GM11168 (cell line): ENCODE measurements around the gene TMEM214.

Experiments
- in situ Hi-C: fragments of 300-500 bp; cut with MboI; formaldehyde crosslinking; loops from one replicate; pipeline ENCODE4 v1.12.0; 2022; ENCODE audit warnings: low sequenced_read_pairs; ENCODE audit not compliant: unreplicated experiment

TMEM214 gene

GRCh38 chr2:27033253-27033852 lies 588 bp downstream of the TMEM214 start:
- in situ Hi-C loops: no loop called here

- in situ Hi-C loops: no loop called here
Measured at GRCh38 chr2:27038012-27038411, 5.2 kb downstream of the TMEM214 start.

GRCh38 chr2:27038631-27039339 lies 6.0 kb downstream of the TMEM214 start:
- in situ Hi-C loops: no loop called here

DNA sequence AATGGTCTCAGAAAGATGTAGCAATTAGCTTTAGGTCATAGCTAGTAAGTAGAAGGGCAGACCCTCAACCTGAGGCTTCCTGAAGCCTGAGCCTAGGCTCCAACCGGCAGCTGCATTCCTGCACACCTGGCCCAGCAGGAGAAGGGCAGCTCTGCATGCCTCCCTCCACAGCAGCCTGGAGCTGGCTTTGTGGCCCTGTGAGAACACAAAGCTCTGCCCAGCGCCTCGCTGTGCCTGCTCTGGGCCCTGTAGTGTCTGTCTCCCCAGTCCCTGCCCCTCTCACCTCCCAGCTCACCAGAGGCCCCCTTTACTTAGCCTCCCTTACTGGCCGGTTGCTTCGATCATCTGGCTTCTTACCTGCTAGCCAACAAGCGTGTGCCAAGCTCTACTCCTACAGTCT lies 6.7 kb downstream of the TMEM214 start:
- in situ Hi-C loops: no loop called here

- in situ Hi-C loops: no loop called here
Measured at GRCh38 chr2:27039871-27040270, 7.1 kb downstream of the TMEM214 start.

GRCh38 chr2:27040282-27040681 lies 7.5 kb downstream of the TMEM214 start:
- in situ Hi-C loops: no loop called here

- in situ Hi-C loops: no loop called here
Measured at GRCh38 chr2:27041752-27042151, 9.0 kb downstream of the TMEM214 start.

DNA sequence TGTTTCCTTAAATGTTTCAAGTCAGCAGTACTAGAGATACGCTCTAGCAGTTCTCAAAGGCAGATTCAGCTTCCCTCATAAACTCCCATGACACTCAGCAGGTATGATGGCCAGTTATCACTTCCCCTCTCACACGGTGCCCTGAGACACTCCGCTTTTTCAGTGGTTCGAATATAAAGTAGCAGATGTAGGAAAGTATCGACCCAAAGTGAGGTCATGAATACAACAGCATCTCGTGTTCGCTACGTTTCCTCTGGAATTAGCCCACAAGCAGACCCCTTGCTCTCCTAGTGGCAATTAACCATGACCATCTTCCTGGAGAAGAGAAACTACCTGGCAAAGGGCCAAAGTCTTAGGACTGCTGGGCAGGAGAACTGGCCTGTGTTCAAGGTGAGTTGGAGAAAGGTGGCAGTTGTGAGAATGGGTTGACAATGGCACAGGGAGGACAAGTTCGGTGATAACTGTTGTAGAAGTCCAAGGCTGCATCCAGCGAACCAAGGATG lies 9.4 kb downstream of the TMEM214 start:
- in situ Hi-C loops: no loop called here

- in situ Hi-C loops: no loop called here
Measured at GRCh38 chr2:27042985-27043634, 10.3 kb downstream of the TMEM214 start.

DNA sequence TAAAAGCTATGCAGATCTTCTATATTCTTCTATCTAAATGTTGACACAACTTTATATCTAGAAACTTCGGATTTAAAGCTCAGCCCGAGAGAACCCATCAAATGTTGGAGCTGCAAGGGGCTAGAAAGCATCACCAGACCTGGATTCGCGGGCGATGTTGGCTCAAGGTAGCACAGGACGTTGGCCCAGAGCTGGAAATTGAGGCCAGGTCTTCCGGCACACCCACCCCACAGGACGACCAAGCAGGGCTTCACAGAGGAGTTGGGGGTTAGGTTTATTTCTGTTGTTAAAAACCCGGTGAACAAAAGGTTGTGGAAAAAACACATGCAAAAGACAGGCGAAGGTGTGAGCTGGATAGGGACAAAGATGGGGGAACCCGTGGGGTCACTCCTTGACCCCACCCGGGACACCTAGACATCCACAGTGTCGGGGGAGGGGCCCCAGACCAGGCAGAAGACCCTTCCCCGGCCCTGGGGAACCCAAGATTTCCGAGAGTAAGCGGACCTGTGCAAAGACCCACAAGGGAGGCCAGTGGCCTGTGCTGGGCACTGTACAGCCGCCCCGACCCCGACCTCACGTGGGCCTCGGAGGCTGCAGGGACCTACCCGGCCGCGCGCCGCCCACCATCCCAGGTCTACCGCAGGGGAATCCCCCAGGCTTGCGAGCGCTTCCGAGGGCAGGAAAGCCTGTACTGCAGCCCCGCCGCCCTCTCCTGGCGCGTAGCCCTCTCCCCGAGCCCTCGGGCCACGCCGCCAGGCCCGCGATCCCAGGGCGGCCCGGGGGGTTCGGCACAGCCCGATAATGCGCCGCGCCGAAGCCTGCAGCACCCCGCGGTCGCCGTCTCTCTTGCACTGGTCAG lies 16.9 kb downstream of the TMEM214 start:
- in situ Hi-C loops: no loop called here

GRCh38 chr2:27050281-27050995 lies 17.7 kb downstream of the TMEM214 start:
- in situ Hi-C loops: no loop called here

DNA sequence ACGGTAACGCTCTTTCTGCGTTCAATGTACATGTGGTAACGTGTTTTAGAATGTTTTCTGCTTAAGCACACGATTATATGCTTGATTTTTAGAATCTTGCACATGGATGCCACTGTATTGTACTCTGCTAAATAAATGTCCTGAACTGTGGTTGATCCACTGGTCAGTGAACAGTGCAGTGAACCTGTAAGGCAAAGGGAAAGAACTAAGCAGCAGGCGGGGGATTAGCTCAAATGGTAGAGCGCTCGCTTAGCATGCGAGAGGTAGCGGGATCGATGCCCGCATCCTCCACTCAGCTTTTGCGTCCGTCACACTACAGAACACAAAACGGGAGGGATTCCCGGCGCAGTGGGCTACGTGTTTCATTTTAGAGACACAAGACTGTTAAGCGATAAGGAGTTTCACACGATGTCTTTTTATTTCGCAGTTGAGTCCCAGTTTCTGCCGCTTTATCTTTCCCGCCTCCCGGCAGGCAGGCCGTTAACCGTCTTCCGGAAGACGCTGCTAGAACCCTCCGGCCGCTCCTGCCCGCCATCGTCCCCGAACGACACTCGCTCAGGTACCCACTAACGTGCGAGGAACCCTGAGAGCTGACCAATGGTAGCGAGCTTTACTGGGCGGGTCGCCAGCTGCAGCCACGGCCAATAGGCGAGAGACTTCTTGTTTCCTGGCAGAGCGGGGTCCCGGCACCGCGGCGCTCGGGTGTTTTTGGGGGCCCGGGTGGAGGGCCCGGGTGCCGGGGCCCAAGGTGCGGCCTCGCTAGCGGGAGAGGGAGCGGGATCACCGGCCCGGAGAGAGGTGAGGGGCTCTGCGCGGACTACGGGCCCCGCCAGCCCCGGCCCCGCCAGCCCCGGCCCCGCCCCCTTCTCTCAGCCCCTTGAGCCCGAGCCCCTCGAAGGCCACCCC lies 18.5 kb downstream of the TMEM214 start, which contains the start of gene AGBL5:
Gene AGBL5, plus strand, starts transcription at position 673 of the 906 bp plus-strand sequence. CDS start 1,291 bp downstream, outside the sequence.
- in situ Hi-C loops: no loop called here

DNA sequence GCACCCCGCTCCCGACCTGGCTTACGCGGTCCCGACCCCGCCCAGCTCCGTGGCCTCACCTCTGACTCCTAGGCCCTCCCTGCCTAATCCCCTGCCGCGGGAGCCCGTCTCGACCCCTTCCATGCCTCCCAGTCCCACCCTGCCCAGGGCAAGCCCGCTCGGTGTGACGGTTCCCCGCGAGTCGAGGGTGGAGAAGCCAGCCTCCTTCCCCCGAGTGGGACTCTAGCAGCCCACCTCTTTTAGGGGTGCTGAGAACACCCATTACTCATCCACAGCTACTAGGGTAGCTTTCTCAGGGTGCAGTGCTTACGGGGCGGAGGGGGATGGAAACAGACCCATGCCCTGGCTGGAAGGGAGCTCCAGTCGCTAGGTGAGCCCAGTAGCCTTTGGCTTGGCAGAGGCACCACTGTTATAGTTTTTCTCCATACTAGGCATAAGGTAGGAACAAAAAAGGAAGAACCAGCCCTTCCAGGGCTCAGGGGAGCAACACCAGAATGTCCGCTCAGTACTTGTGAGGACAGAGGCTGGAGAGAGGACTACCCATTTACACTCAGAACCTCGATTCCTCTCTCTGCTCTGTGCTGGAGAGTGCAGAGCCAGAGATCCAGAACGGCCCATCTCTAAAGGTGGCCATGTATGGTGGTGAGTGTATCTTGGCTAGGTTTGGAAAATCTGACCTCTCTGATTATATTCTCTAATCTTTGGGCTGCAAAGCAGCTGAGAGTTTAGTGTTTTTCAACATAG lies 19.3 kb downstream of the TMEM214 start:
- in situ Hi-C loops: no loop called here

DNA sequence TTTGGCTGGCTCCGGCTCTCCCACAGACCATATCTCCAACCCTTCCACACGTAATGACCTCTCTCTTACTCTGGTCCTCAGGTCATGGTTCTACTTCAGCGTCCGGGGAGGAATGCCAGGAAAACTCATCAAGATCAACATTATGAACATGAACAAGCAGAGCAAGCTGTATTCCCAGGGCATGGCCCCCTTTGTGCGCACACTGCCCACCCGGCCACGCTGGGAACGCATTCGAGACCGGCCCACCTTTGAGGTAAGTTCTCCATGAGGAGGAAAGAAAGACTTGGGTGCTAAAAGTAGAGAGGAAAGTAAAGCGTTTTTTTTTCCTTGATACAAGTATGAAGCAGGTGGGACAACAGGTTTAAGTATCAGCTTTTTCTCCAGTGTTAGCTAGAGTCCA lies 20.6 kb downstream of the TMEM214 start:
- in situ Hi-C loops: no loop called here

DNA sequence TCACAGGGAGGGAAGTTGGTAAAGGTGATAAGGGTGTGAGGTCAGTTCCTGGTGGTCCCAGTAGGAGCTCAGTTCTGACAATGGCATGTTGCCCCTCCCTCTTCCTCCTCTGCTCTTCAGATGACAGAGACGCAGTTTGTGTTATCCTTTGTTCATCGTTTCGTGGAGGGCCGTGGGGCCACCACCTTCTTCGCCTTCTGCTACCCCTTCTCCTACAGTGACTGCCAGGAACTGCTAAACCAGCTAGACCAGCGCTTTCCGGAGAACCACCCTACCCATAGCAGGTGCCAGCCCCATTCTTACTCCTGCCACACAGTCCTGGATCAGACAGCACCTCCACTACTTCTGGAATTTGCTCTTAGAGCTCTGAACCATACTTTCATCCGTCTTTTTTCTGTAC lies 21.0 kb downstream of the TMEM214 start:
- in situ Hi-C loops: no loop called here

DNA sequence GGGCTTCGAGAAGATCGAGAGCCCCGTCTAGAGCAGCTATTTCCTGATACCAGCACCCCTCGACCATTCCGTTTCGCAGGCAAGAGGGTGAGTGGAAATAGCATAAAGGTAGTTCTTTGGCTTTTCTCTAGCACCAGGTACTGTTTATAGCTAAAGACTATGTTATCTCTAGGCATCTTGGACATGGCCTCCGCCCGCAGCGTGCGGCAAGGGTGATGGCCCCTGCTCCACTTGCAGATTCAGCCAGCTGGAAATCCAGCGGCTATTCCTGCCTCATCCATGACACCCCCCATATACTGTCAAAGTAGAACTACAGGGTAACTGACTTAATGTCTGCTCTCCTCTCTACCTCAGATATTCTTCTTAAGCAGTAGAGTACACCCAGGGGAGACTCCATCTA lies 22.0 kb downstream of the TMEM214 start:
- in situ Hi-C loops: no loop called here

DNA sequence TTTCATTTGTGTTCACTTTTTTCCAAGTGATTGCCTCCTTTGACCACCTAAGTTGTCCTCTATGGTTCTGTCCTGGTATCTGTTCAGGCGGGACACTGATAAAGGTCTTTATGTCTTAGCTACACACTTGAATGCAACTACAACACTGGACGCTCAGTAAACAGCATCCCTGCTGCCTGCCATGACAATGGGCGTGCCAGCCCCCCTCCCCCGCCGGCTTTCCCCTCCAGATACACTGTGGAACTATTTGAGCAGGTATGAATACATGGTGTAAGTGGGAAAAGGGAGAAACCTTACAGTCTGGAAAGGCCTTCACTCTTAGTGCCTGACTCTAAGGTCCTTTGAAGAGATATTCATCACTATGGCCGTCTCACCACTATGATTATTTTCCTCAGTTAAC lies 24.4 kb downstream of the TMEM214 start:
- in situ Hi-C loops: no loop called here

- in situ Hi-C loops: no loop called here
Measured at GRCh38 chr2:27058210-27058609, 25.4 kb downstream of the TMEM214 start.
